ENCODE results near the gene SRRM3. TPM values are rescaled to one million over a fixed set of nuclear protein-coding genes. Genes with fewer than 3 reads are reported as not detected.

Gene SRRM3
- total RNA-seq, 4 donors from 2014 or later = 1.6 to 4.1 (median 2.8) TPM

DNA sequence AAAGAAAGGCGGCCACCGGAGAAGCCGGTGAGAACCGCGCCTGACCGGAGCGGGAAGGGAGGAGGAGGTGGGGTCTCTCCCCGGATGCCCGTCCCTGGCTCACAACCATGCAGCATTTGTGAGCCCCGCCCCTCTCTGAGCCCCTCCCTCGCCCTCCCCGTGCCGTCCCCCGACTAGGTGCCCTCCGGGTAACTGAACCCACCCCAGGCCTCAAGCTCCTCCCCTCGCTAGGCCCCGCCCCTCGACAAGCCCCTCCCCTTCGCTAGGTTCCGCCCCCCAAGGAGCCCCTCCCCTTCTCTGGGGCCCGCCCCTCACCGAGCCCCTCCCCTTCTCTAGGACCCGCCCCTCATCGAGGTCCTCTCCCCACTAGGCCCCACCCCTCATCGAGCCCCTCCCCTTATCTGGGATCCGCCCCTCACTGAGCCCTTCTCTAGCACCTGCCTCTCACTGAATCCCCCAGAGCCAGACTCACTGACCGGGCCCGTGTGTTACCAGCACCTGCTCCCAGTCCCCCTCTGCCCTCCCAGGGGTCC, 58.5 kb downstream of the SRRM3 start:
- Histone ChIP-seq H3K4me1 (peaks cover 0 to 10% (median 0%) of the 10 kb centered on the region in 3 donors), H3K9me3 (no peaks in the 10 kb centered on the region), H3K27ac (no peak overlapping the region), H3K27me3 (peaks cover 69% of the 10 kb centered on the region), H3K4me3 (peak overlapping the region in 1 of 2 donors; percentile 43), H3K36me3 (no peaks in the 10 kb centered on the region)
- no peak for ATAC-seq
- 0% methylated on average over 6 of the region's 28 CpGs; no CpG with 5 or more reads in 1 of the 2 donors for WGBS, 2 donors (ENCODE audit: low coverage in 1 of 2)
- no peak for TF ChIP-seq EP300 (IDR thresholded peaks at IDR 0.05)
- no peak for TF ChIP-seq POLR2AphosphoS5 (IDR thresholded peaks at IDR 0.05)
- no peak for TF ChIP-seq POLR2A (IDR thresholded peaks at IDR 0.05)
- TF ChIP-seq, protein P1, sequence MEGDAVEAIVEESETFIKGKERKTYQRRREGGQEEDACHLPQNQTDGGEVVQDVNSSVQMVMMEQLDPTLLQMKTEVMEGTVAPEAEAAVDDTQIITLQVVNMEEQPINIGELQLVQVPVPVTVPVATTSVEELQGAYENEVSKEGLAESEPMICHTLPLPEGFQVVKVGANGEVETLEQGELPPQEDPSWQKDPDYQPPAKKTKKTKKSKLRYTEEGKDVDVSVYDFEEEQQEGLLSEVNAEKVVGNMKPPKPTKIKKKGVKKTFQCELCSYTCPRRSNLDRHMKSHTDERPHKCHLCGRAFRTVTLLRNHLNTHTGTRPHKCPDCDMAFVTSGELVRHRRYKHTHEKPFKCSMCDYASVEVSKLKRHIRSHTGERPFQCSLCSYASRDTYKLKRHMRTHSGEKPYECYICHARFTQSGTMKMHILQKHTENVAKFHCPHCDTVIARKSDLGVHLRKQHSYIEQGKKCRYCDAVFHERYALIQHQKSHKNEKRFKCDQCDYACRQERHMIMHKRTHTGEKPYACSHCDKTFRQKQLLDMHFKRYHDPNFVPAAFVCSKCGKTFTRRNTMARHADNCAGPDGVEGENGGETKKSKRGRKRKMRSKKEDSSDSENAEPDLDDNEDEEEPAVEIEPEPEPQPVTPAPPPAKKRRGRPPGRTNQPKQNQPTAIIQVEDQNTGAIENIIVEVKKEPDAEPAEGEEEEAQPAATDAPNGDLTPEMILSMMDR (IDR thresholded peaks at IDR 0.05) = no peak

DNA sequence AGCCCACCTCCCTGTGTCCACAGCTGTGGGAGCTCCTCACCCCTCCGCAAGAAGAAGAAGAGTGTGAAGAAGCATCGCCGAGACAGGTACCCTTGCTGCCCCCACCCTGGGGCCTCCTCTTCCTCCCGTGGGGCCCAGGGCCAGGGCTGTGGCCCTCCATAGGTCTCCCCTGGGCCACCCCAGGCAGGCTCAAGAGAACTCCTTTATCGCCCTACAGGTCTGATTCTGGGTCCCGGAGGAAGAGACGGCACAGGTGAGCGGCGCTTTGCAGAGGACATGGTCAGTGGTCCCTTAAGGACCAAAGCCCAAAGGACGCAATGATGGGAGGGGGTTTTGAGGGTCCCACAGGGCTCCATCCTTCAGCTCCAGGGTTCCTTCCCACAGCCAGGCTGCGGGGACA, 59.6 kb downstream of the SRRM3 start:
- ATAC-seq = no peak
- Histone ChIP-seq H3K36me3 (no peaks in the 10 kb centered on the region), H3K4me3 (no peak overlapping the region), H3K4me1 (peaks cover 0 to 10% (median 0%) of the 10 kb centered on the region in 3 donors), H3K27me3 (peaks cover 64% of the 10 kb centered on the region), H3K9me3 (no peaks in the 10 kb centered on the region), H3K27ac (no peak overlapping the region)
- no CpG with 5 or more reads among the region's 11 CpGs for WGBS, 2 donors (ENCODE audit: low coverage in 1 of 2)
- TF ChIP-seq, protein P1 (IDR thresholded peaks at IDR 0.05) = no peak
- TF ChIP-seq EP300 (IDR thresholded peaks at IDR 0.05) = no peak
- TF ChIP-seq POLR2A (IDR thresholded peaks at IDR 0.05) = no peak
- no peak for TF ChIP-seq POLR2AphosphoS5 (IDR thresholded peaks at IDR 0.05)

DNA sequence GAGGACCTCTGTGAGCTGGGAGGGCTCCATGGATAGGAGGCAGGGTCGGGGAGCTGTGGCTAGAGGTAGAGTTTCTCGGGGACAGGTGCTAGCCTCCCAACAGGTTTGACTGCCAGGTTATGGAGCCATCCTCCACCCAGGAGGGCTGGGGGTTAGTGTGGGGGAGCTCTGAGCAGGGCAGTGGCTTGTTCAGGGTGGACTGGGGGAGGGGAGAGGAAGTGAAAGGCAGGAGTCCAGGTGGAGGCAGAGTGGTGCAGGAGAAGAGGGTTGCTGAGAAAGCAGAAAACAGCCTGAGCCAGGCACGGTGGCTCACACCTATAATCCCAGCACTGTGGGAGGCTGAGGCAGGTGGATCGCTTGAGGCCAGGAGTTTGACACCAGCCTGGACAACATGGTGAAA, 60.2 kb downstream of the SRRM3 start:
- Histone ChIP-seq H3K9me3 (no peaks in the 10 kb centered on the region), H3K27me3 (peaks cover 66% of the 10 kb centered on the region), H3K4me3 (no peak overlapping the region), H3K36me3 (no peaks in the 10 kb centered on the region), H3K4me1 (peaks cover 0 to 14% (median 1%) of the 10 kb centered on the region in 3 donors), H3K27ac (no peak overlapping the region)
- no peak for TF ChIP-seq EP300 (IDR thresholded peaks at IDR 0.05)
- TF ChIP-seq, protein P1 (IDR thresholded peaks at IDR 0.05) = no peak
- TF ChIP-seq POLR2A (IDR thresholded peaks at IDR 0.05) = no peak
- TF ChIP-seq POLR2AphosphoS5 (IDR thresholded peaks at IDR 0.05) = no peak
- no peak for ATAC-seq
- 49 to 50% methylated on average over 2 to 3 of the region's 4 CpGs for WGBS, 2 donors (ENCODE audit: low coverage in 1 of 2)

DNA sequence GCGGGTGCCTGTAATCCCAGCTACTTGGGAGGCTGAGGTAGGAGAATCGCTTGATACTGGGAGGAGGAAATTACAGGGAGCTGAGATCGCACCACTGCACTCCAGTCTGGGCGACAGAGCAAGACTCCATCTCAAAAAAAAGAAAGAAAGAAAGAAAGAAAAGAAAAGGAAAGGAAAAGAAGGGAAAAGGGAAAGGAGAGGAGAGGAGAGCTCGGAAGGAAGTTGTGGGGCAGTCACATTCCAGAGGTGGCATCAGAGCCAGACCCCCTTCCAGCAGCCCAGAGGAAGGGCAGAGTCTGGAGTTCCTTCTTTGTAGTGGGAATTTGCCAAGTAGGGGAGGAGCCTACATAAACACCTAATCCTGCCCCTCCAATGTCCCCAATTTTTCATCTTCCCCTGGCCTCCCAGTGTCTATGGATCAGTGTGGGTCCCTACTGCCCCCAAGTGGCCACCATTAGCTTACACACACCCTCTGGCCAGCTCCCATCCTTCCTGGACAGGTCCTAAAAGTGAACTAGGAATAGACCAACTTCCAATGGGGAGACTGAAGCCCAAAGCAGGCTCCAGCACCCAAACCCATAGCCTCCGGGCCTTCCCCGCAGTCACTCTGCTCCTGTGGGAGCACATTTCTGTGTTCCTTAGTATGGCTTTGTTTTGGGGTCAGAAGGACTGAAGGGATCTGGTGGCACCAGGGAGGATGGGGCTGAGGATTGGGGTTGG, 61.1 kb downstream of the SRRM3 start:
- Histone ChIP-seq H3K9me3 (no peaks in the 10 kb centered on the region), H3K27me3 (peaks cover 66% of the 10 kb centered on the region), H3K36me3 (no peaks in the 10 kb centered on the region), H3K27ac (no peak overlapping the region), H3K4me1 (peaks cover 0 to 23% (median 8%) of the 10 kb centered on the region in 3 donors), H3K4me3 (no peak overlapping the region)
- TF ChIP-seq, protein P1 (IDR thresholded peaks at IDR 0.05) = peak in 3 of 4 experiments; percentile 17 to 61 (median 40)
- TF ChIP-seq POLR2A (IDR thresholded peaks at IDR 0.05) = no peak
- ATAC-seq = peak; percentile 61
- WGBS, 2 donors (ENCODE audit: low coverage in 1 of 2) = 67 to 91% methylated on average over 2 to 5 of the region's 7 CpGs

DNA sequence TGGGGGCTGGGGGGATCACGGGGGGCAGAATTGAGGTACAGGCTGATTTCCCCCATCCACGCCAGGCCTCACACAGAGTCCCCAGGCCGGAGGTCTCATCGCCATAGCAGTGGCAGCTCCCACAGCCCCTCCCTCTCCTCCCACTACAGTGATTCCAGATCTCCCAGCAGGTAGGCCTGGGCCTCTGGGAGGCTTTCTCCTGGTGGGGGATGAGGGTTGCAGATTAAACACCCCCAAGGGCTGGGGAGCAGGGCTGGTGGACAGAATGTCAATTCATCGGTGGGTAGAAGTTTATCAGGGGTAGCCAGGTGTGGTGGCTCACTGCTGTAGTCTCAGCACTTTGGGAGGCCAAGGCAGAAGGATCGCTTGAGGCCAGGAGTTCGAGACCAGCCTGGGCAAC, 63.6 kb downstream of the SRRM3 start:
- no peaks in the 10 kb centered on the region for H3K9me3 ChIP-seq
- WGBS, 2 donors (ENCODE audit: low coverage in 1 of 2) = 87 to 93% methylated on average over 3 of the region's 7 CpGs
- ATAC-seq = no peak
- no peaks in the 10 kb centered on the region for H3K36me3 ChIP-seq
- peaks cover 0 to 20% (median 8%) of the 10 kb centered on the region in 3 donors for H3K4me1 ChIP-seq
- peaks cover 66% of the 10 kb centered on the region for H3K27me3 ChIP-seq
- TF ChIP-seq EP300 (IDR thresholded peaks at IDR 0.05) (no peak), POLR2A (IDR thresholded peaks at IDR 0.05) (no peak)
- H3K4me3 ChIP-seq = no peak overlapping the region
- no peak overlapping the region for H3K27ac ChIP-seq

Data from gastroesophageal sphincter (tissue), 4 donors.